Mononuclear cell (primary cell): Measurements from ENCODE around the gene PRKCA. TPM values are rescaled to one million over a fixed set of nuclear protein-coding genes. Genes with fewer than 3 reads are reported as not detected.

Experiments
- H3K27me3 ChIP-seq: 2 replicates; pipeline ENCODE4 v1.6.0; 2011; ENCODE audit warnings: low read length, control low read depth; ENCODE audit not compliant: insufficient read depth
- H3K4me1 ChIP-seq: 2 replicates; pipeline ENCODE4 v1.5.1; 2011; ENCODE audit warnings: mild to moderate bottlenecking, low read length, control low read depth; ENCODE audit not compliant: insufficient read depth
- H3K4me3 ChIP-seq: 2 replicates; pipeline ENCODE4 v1.5.1; 2011; ENCODE audit warnings: mild to moderate bottlenecking, low read length, moderate library complexity
- H3K9me3 ChIP-seq: 2 replicates; pipeline ENCODE4 v1.5.1; 2011; ENCODE audit warnings: low read depth, mild to moderate bottlenecking, control low read depth, low read length
- total RNA-seq: library from RNA; depleted of rRNA; stranded (reverse); fragments of >200 nt; gene quantifications from one replicate; pipeline ENCODE4 v1.2.3, GENCODE V29; 2012

PRKCA gene
- total RNA-seq, 1 donor, result 35.6 TPM

GRCh38 chr17:66429680-66430079 is 127.3 kb downstream of the PRKCA start:
- Histone ChIP-seq H3K4me1 (peaks cover 59% of the 10 kb centered on the region), H3K4me3 (no peak overlapping the region), H3K27me3 (no peaks in the 10 kb centered on the region), H3K9me3 (no peaks in the 10 kb centered on the region)

- H3K4me3 ChIP-seq, result no peak overlapping the region
- peaks cover 65% of the 10 kb centered on the region for H3K4me1 ChIP-seq
- H3K9me3 ChIP-seq, result no peaks in the 10 kb centered on the region
- H3K27me3 ChIP-seq, result no peaks in the 10 kb centered on the region
Measured at GRCh38 chr17:66430846-66431795, 128.7 kb downstream of the PRKCA start.

GRCh38 chr17:66431910-66432309 is 129.5 kb downstream of the PRKCA start:
- Histone ChIP-seq H3K4me3 (no peak overlapping the region), H3K27me3 (no peaks in the 10 kb centered on the region), H3K9me3 (no peaks in the 10 kb centered on the region), H3K4me1 (peaks cover 67% of the 10 kb centered on the region)

- Histone ChIP-seq H3K4me1 (peaks cover 73% of the 10 kb centered on the region), H3K27me3 (no peaks in the 10 kb centered on the region), H3K9me3 (no peaks in the 10 kb centered on the region), H3K4me3 (no peak overlapping the region)
Measured at GRCh38 chr17:66432411-66432957, 130.1 kb downstream of the PRKCA start.

GRCh38 chr17:66432996-66433551 is 130.7 kb downstream of the PRKCA start:
- H3K4me1 ChIP-seq, result peaks cover 79% of the 10 kb centered on the region
- H3K9me3 ChIP-seq, result no peaks in the 10 kb centered on the region
- H3K4me3 ChIP-seq, result no peak overlapping the region
- no peaks in the 10 kb centered on the region for H3K27me3 ChIP-seq

GRCh38 chr17:66435182-66435581 is 132.8 kb downstream of the PRKCA start:
- Histone ChIP-seq H3K27me3 (no peaks in the 10 kb centered on the region), H3K9me3 (no peaks in the 10 kb centered on the region), H3K4me3 (no peak overlapping the region), H3K4me1 (peaks cover 77% of the 10 kb centered on the region)

GRCh38 chr17:66436631-66437030 is 134.2 kb downstream of the PRKCA start:
- peaks cover 77% of the 10 kb centered on the region for H3K4me1 ChIP-seq

GRCh38 chr17:66437476-66438026 is 135.1 kb downstream of the PRKCA start:
- Histone ChIP-seq H3K27me3 (no peaks in the 10 kb centered on the region), H3K4me1 (peaks cover 77% of the 10 kb centered on the region), H3K4me3 (no peak overlapping the region), H3K9me3 (no peaks in the 10 kb centered on the region)

More at GRCh38 chr17:66436631-66437030, 134.2 kb downstream of the PRKCA start:
- Histone ChIP-seq H3K27me3 (no peaks in the 10 kb centered on the region), H3K9me3 (no peaks in the 10 kb centered on the region), H3K4me3 (no peak overlapping the region)

- H3K4me1 ChIP-seq, result peaks cover 73% of the 10 kb centered on the region
- no peaks in the 10 kb centered on the region for H3K27me3 ChIP-seq
- no peak overlapping the region for H3K4me3 ChIP-seq
- no peaks in the 10 kb centered on the region for H3K9me3 ChIP-seq
Measured at GRCh38 chr17:66438101-66438500, 135.7 kb downstream of the PRKCA start.

- Histone ChIP-seq H3K9me3 (no peaks in the 10 kb centered on the region), H3K4me1 (peaks cover 61% of the 10 kb centered on the region), H3K27me3 (no peaks in the 10 kb centered on the region), H3K4me3 (no peak overlapping the region)
Measured at GRCh38 chr17:66441101-66441661, 138.8 kb downstream of the PRKCA start.

GRCh38 chr17:66443166-66443565 is 140.8 kb downstream of the PRKCA start:
- H3K4me1 ChIP-seq, result peaks cover 42% of the 10 kb centered on the region

GRCh38 chr17:66443606-66444005 is 141.2 kb downstream of the PRKCA start:
- H3K27me3 ChIP-seq, result no peaks in the 10 kb centered on the region
- no peaks in the 10 kb centered on the region for H3K9me3 ChIP-seq
- H3K4me1 ChIP-seq, result peaks cover 39% of the 10 kb centered on the region

More at GRCh38 chr17:66443166-66443565, 140.8 kb downstream of the PRKCA start:
- no peaks in the 10 kb centered on the region for H3K9me3 ChIP-seq
- no peak overlapping the region for H3K4me3 ChIP-seq
- H3K27me3 ChIP-seq, result no peaks in the 10 kb centered on the region

GRCh38 chr17:66444031-66444430 is 141.6 kb downstream of the PRKCA start:
- Histone ChIP-seq H3K9me3 (no peaks in the 10 kb centered on the region), H3K4me3 (no peak overlapping the region), H3K27me3 (no peaks in the 10 kb centered on the region), H3K4me1 (peaks cover 39% of the 10 kb centered on the region)

More at GRCh38 chr17:66443606-66444005, 141.2 kb downstream of the PRKCA start:
- no peak overlapping the region for H3K4me3 ChIP-seq

GRCh38 chr17:66445229-66445628 is 142.8 kb downstream of the PRKCA start:
- no peak overlapping the region for H3K4me3 ChIP-seq
- no peaks in the 10 kb centered on the region for H3K9me3 ChIP-seq
- no peaks in the 10 kb centered on the region for H3K27me3 ChIP-seq
- peaks cover 34% of the 10 kb centered on the region for H3K4me1 ChIP-seq

- no peaks in the 10 kb centered on the region for H3K9me3 ChIP-seq
- no peak overlapping the region for H3K4me3 ChIP-seq
- H3K4me1 ChIP-seq, result peaks cover 29% of the 10 kb centered on the region
- no peaks in the 10 kb centered on the region for H3K27me3 ChIP-seq
Measured at GRCh38 chr17:66446419-66446818, 144.0 kb downstream of the PRKCA start.
